NCI-H1436 (cell line): ENCODE data around the gene SIDT1.

Source experiments
- DNase-seq: peaks from one replicate; lab custom pipeline; 2025; lab: John Stamatoyannopoulos, UW

Gene SIDT1

DNA sequence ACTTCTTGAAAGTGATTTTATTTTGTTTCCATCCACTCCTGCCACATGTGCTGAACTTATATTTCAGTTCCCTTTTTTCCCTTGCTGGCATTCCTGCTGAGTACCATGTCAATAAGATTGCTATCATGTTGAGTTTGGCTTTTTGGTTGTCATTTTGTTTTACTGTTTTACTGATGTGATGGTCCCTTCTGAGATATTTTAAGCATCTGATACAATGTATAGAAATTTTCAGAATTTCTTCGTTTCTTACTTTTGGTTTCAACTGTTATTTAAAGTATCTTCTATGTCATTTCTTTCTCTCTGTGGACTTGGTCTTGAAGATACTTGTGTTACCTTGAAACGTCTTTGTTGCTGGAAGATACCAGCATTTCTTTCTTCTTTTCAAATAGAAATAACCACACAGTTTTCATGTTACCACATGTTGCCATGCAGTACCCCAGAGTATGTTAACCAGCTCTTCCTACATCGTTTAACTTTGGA is 14.1 kb downstream of the SIDT1 start:
- DNase-seq = no peak

DNA sequence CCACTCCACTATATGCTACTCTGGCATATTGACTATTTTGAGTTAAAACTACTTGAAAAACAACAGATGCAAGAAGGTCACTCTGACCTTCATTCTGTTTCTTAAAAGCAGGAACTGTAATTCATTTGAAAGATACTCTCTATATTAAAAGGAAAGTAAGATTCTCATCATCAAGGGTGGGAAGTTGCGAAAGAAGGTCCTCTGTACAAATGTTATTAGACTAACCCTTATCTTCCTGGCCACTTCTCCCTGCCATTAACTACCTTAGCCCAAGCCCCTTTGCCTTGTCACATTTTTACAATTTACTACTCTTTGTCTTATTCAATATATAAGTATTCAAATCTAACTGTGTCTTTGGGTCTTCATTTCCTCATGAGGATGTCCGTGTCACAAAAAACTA is 16.1 kb downstream of the SIDT1 start:
- no peak for DNase-seq

DNA sequence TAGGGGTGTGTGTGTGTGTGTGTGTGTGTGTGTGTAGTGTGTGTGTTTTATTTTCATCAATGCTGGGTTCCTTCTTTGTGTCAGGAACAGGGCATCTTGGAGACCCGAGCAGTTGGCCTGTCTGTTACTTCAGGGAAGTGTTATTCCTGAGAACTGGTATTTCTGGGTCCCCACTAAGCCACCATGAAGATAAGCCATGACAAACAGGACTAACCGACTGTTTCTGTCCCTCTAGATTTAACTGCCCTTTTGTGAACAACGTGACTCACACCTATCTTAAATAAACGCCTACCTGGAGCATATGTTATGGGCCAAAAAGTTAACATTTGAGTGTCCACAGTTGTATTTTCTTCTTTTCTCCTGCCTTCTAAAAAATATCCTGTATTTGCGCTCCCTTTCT is 19.5 kb downstream of the SIDT1 start:
- no peak for DNase-seq

DNA sequence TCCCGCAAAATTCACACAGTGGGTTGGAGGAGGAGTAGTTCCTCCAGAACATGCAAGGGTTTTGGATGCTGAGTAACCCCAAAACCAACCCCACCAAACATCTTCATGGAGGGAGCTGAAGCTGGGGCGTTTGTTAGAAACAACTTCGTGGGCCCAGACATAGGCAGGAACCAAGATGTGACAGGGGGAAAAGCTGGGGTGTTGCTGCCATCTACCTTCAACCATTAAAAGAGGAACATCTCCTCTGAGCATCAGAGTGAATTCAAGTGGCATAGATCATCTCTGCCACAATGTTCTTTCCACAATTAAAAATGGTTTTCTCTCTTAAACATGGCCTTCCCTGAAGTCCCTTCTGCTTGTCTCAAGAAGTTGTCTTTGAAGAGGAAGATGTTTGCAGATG is 20.5 kb downstream of the SIDT1 start:
- DNase-seq = no peak

DNA sequence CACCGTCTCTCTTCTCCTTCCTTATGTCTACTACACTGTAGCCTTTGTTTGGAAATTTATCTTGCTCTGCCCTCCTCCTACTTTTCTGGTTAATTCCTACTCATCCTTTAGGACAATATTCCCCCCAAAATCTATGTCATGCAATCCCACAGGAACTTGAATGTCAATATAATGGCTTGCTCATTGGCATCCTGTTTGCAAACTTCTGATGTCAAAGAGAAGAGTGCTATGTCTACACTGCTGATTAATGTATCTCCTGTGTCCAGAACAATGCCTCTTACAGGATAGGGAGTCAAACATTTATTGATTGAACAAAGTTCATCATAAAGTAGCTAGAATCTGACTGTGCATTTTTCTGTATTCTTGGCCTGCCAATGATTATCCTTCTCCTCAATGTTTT is 22.8 kb downstream of the SIDT1 start:
- DNase-seq = no peak

DNA sequence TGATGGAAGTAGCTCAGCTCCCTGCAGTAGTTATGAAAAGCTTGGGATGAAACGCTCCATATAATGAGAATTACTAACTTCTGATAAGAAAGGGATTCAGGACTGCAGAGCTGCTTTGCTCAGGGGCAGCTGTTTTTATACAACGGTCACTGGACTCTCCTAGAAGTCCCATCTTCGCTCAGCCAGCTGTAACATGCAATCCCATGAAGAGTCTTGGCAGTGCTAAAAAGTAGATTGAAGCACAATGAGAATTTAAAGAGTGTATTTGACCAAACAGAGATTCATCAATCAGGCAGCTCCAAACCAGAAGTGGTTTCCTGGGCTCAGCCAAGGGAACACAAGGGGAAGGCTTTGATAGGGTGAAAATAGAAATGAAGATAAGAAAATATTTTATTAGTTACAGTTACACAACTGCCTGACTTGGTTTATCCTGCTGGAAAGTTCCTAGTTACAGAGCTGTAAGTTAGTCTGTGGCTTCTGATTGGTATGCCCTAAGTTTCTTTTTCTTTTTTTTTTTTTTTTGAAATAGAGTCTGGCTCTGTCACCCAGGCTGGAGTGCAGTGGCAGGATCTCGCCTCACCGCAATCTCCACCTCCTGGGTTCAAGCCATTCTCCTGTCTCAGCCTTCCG is 24.1 kb downstream of the SIDT1 start:
- DNase-seq = no peak

DNA sequence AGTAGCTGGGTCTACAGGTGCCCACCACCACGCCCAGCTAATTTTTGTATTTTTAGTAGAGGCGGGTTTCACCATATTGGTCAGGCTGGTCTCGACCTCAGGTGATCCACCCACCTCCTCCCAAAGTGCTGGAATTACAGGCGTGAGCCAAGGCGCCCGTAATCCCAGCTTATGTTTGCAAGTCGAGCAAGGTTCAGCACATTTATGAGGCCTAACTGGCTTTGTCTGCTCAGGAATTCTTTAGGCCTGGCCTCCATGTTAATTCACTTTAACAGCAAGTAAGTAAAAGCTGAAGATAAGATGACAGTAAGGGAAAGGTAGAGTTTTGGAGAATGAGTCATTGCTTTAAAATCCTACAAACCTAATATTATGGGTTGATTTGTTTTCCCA is 24.6 kb downstream of the SIDT1 start:
- no peak for DNase-seq

DNA sequence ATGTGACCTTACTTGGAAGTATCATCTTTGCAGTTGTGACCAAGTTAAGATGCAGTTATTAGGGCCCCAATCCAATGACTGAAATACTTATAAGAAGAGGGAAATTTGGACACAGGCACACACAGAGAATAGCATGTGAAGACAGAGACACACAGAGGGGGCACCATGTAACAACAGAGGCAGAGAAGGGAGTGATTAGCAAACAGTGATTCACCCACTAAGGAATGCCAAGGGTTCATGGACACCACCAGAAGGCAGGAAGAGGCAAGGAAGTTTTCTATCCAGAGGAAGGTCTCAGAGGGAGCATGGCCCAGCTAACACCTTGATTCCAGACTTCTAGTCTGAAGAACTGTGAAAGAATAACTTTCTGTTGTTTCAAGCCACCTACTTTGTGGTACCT is 25.0 kb downstream of the SIDT1 start:
- no peak for DNase-seq

DNA sequence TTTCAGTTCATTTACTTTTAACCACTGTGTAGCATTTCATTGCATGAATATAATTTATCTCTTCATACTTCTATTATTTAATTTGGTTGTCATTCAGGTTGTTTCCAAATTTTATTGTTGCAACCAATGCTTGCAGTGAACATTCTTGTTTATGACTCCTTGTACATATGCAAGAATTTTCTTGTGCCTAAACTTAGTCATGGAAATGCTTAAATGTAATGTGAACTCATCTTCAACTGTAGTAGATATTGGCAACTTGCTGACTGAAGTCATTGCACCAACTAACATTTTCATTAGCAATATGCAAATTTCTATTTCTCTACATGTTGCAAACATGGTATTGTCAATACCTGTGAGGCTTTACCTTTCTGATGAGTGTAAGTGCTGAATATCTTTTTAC is 26.7 kb downstream of the SIDT1 start:
- no peak for DNase-seq

DNA sequence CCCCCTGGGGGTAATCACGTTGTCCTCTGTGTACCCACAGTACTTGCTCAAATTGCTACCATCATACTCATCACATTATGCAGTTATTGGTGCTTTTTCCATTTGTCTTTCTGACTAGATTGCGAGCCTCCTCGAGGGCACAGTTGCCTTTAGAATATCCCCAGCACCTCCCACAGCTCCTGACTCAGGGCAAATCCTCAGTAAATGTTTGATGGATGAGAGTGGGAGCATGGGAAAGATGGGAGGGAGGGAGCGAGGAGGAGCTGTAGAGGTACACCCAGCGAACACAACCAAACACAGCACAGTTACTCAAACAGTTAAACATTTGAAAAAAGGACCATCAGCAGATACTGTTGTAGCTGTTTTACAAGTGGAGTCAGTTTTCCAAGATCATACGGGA is 27.9 kb downstream of the SIDT1 start:
- DNase-seq = no peak

DNA sequence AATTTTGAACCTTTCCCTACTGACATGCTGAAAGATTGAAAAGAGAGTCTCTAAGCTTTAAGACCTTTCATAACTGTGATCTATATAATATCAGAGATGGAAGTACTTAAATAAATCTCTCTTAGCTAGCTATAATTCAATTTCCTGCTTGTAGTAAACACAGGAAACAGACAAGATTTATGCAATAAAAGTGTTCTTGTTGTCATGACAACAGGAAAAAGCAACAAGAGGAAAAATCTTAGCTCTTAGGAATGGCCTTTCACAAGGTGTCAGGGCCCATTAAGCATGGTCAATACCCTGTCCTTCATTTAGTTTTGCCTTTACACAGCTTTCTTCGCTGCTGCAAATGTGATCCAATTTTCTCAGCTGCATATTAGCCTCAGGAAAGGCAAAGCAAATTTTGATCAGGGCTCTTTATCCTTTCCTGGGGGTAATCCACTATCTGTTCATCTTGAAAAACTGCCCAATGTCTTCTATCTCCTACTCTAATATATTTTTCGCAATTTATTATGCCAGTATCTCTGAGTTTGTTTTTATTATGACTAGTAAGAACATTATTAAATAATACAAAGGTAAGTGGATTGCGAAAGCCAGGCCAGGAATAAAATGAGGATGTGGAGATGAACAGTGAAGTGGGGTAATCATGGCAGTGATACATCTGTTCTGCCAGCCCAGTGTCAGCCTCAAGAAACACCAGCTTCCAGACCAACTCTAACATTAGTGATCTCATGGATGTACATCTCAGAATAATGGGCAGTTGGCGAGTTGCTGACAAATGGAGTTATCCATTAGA is 28.7 kb downstream of the SIDT1 start:
- DNase-seq = no peak

DNA sequence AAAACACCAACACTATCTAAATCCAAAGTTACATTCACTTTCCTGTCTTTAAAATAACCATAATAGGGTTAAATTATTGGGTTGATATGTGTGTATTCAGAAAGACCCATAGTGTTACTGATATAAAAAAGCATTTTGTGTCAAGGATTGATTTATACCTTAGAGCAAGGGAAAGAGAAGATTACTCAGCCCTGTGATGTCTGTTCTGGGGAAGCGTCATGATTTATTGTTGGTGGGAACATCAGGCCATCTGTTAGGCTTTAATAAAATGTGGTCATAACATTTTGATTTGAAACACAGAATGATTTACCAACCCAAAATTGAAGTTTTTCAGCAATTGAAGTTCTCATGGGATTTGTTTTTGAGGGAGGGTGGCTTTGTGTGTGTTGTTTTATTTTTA is 33.2 kb downstream of the SIDT1 start:
- no peak for DNase-seq

DNA sequence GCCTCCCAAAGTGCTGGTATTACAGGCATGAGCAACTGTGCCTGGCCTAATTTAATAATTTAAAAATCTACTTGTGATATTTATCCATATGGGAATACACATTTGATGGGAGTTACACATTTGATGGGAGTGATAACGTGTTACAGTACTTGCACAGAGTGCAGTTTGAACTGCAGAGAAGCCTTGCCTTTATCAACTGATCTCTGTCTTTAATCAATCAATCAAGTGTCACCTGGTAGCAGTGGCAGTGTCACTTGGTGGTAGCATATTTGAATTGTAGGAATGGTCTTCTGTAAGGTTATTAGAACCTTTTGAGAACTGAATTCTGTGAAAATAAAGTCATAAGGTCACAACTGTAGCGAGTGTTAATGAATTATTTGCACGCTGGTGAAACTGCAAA is 37.8 kb downstream of the SIDT1 start:
- no peak for DNase-seq

DNA sequence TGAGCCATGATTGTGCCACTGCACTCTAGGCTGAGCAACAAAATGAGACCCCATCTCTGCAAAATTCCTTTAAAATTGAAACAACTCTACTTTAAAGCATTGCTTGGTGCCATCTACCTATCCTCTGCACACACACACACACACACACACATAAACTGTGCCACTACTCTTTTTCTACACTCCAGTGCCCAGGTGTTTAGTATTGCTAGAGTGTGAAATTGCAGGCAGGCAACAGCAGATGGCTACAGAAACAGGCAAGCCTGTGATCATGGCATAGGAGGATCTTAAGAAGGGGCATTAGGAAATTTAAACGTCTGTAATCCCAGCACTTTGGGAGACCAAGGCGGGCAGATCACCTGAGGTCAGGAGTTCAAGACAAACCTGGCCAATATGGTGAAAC is 39.0 kb downstream of the SIDT1 start:
- DNase-seq = no peak

DNA sequence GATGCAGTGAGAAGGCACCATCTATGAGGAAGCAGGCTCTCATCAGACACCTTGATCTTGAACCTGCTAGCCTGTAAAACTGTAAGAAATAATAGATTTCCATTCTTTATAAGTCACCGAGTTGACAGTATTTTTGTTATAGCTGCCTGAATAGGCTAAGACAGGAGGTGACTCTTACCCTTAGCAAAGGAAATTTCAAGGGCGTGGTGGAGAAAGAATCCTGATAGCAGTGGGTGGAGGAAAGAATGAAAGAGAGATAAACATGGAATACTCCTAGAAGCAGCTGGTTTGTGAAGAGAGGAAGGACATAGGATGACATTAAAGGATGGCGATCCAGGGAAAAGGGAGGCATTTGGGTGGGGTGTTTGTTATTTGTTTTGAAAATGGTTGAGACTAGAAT is 41.4 kb downstream of the SIDT1 start:
- DNase-seq = no peak

DNA sequence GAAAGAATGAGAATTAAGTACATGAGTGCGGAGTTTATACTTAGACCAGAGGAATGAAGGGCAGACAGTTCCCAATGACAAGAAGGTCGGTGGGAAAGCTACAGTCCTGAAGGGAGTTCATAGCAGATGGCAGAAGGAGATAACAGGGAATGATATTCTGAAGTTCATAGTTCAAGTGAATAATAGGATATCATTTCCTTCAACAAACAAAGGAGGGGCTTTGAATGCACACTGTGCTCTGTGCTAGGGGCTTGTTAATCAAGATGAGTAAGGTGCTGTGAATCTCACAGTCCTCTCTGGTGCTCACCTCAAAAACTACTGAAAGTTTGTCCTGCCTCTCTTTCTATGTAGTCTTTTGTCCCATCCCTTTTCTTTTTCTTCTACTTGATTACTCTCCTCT is 41.9 kb downstream of the SIDT1 start:
- DNase-seq = no peak

DNA sequence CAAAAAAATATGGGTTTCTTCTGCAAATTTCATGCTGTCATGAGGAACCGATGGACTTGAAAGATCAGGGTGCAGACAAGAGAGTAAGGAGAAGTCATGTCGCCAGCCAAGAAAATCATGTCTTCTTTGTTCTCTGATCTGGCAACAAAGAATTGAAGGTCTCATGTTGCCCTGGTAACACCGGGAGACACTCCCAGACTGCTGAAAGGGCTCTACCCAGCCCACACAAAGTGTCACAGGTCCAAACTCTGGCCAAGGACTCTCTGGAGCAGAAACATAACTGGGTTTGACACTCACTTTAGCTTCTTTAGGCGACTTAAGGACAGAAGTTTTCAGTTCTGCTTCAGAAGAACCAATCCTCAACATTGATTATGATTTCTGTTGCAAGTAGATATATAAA is 42.9 kb downstream of the SIDT1 start:
- peak; percentile 35 for DNase-seq

DNA sequence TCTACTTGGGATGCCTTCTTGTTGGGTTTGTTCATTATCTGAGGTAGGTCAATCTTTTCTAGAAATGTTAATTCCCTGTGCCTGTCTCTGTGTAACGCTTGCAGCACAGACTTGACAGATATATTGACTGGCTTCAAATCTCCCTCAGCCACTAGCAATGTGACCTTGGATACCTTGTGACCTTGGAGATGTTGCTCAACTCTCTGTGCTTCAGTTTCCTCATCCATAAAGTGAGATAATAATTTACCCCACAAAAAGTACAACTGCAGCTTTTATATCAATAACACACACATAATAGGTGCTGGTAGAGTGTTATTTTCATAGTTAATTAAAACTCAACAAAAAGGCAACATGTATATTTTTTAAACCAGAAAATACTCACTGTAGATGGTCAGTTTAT is 52.9 kb downstream of the SIDT1 start:
- no peak for DNase-seq

DNA sequence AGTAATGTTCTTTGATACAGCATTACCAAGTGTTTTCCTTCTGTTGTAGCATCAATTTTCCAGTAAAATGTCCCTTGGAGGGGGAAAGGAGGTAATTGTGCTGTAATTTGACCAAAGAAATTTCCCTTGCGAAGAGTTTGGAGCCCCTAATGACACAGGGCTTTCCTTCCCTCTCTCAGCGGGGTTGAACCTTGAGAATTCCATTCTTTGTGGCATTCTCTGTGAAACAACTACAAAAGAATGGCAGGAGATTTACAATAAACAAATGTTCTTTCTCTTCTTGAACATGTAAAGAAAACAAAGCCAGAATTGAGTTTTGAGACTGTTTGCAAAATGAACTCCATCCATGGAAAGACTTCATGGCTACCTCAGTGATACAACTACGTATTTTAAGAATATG is 53.4 kb downstream of the SIDT1 start:
- DNase-seq = no peak

DNA sequence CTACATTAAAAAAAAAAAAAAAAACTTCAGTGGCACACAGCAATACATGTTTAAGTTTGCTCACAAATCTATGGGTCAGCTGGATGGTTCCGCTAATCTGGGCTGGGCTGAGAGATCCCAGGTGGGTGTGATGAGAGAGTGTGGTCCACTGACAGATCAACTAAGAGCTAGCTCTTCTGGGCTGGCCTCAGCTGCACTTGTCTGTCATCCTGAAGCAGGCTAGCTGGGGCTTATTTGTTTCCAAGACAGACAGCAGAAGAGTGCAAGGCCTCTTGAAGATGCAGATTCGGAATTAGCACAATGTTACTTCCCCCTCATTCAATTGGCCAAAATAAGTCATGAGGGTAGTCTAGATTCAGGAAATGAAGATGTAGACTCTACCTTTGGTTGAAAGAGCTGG is 56.5 kb downstream of the SIDT1 start:
- no peak for DNase-seq

DNA sequence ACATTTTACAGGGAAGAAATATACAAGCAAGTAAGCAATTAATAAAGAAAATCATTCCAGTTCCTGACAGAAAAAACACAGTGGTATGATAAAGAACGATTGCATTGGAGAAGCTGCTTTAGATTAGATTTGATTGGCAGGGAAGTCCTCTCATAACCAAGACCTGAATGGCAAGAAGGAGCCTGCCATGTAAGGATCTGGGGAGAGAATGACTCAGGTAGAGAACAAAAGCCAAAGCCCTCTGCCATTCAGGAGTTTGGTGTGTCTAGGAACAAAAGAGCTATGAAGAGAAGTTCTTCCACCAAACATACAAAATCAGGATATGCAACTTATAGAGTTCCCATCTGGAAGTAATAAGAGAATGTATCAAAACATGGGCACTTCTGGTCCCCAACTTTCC is 57.6 kb downstream of the SIDT1 start:
- DNase-seq = no peak

DNA sequence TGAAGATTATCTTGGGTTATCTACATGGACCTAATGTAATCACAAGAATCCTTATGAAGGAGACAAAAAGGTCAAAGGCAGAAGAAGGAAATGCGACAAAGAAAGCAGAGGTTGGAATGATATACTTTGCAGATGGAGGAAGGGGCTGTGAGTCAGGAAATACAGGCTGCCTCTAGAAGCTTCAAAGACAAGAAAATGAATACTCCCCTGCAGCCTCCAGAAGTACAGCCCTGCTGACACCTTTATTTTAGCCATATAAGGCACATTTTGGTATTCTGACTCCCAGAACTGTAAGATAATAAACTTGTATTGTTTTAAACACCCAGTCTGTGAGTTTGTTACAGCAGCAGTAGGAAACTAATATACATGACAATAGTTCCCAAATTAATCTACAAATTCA is 58.6 kb downstream of the SIDT1 start:
- DNase-seq = no peak

DNA sequence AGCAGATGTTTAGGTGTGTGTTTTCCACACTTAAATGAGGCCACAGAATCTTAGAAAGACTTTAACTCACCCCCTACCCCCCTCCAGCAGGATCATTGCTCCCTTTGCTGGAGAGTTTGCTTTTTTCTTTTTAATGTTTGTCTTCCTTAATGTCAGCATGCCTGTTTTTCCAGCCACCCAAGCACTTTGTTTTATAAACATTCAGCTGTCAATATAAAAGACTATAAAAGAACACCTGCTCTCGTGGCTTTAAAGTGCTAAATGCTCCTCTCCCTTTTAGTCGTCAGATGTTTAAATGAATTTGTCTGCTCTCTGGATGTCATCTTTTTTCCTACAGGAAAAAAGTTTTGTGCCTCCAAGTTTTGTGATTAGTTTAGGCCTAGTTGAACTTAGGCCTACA is 61.7 kb downstream of the SIDT1 start:
- no peak for DNase-seq
